CD4-positive, alpha-beta T cell treated with Interferon gamma for 1 hour (primary cell): ENCODE results near the gene AZIN2.

Experiments used
- DNase-seq: peaks from one replicate; pipeline ENCODE4 v3.0.0-alpha.2; 2020

Gene AZIN2

GRCh38 chr1:33158366-33158765 is 77.4 kb downstream of the AZIN2 start:
- DNase-seq: no peak

GRCh38 chr1:33159577-33159976 is 78.6 kb downstream of the AZIN2 start:
- no peak for DNase-seq

GRCh38 chr1:33161061-33161681 is 80.2 kb downstream of the AZIN2 start:
- no peak for DNase-seq

- no peak for DNase-seq
Measured at GRCh38 chr1:33162141-33162540, 81.2 kb downstream of the AZIN2 start.

- DNase-seq: no peak
Measured at GRCh38 chr1:33163621-33164519, 82.9 kb downstream of the AZIN2 start.

- DNase-seq: no peak
Measured at GRCh38 chr1:33165209-33165608, 84.3 kb downstream of the AZIN2 start.

GRCh38 chr1:33165809-33166208 is 84.9 kb downstream of the AZIN2 start:
- no peak for DNase-seq

GRCh38 chr1:33167650-33168447 is 86.9 kb downstream of the AZIN2 start:
- DNase-seq: no peak

- no peak for DNase-seq
Measured at GRCh38 chr1:33168556-33169289, 87.8 kb downstream of the AZIN2 start.

- no peak for DNase-seq
Measured at GRCh38 chr1:33169290-33170055, 88.5 kb downstream of the AZIN2 start.
